ENCODE data around the gene ANK3.

ANK3 gene

GRCh38 chr10:60172363-60172990 is 217.2 kb downstream of the ANK3 start:
- TF ChIP-seq CTCF (IDR thresholded peaks at IDR 0.05; ENCODE audit: unreplicated experiment in 3 of 3) = no peak
- no peak overlapping the region for H3K4me3 Mint-ChIP-seq
- H3K27me3 Mint-ChIP-seq (ENCODE audit: low read depth) = no peaks in the 10 kb centered on the region
- H3K27ac Mint-ChIP-seq = no peak overlapping the region
- H3K9me3 Mint-ChIP-seq = no peaks in the 10 kb centered on the region
- peaks cover 1% of the 10 kb centered on the region for H3K4me1 Mint-ChIP-seq
- H3K36me3 Mint-ChIP-seq (ENCODE audit: low read depth) = no peaks in the 10 kb centered on the region

- TF ChIP-seq CTCF (IDR thresholded peaks at IDR 0.05; ENCODE audit: unreplicated experiment in 3 of 3) = no peak
- Mint-ChIP-seq H3K27ac (no peak overlapping the region), H3K9me3 (no peaks in the 10 kb centered on the region), H3K36me3 (ENCODE audit: low read depth) (no peaks in the 10 kb centered on the region), H3K4me3 (no peak overlapping the region), H3K4me1 (peaks cover 10% of the 10 kb centered on the region), H3K27me3 (ENCODE audit: low read depth) (no peaks in the 10 kb centered on the region)
Observed at GRCh38 chr10:60171436-60172013, 218.2 kb downstream of the ANK3 start.

- Mint-ChIP-seq H3K27ac (no peak overlapping the region), H3K4me3 (no peak overlapping the region), H3K36me3 (ENCODE audit: low read depth) (no peaks in the 10 kb centered on the region), H3K4me1 (peaks cover 13% of the 10 kb centered on the region), H3K9me3 (no peaks in the 10 kb centered on the region), H3K27me3 (ENCODE audit: low read depth) (no peaks in the 10 kb centered on the region)
- TF ChIP-seq CTCF (IDR thresholded peaks at IDR 0.05; ENCODE audit: unreplicated experiment in 3 of 3) = no peak
Observed at GRCh38 chr10:60170250-60170649, 219.4 kb downstream of the ANK3 start.

GRCh38 chr10:60169111-60169510 is 220.6 kb downstream of the ANK3 start:
- no peaks in the 10 kb centered on the region for H3K27me3 Mint-ChIP-seq (ENCODE audit: low read depth)
- H3K9me3 Mint-ChIP-seq = no peaks in the 10 kb centered on the region
- H3K4me1 Mint-ChIP-seq = peaks cover 18% of the 10 kb centered on the region
- no peaks in the 10 kb centered on the region for H3K36me3 Mint-ChIP-seq (ENCODE audit: low read depth)
- H3K27ac Mint-ChIP-seq = no peak overlapping the region
- TF ChIP-seq CTCF (IDR thresholded peaks at IDR 0.05; ENCODE audit: unreplicated experiment in 3 of 3) = no peak
- H3K4me3 Mint-ChIP-seq = no peak overlapping the region

GRCh38 chr10:60167050-60167449 is 222.6 kb downstream of the ANK3 start:
- Mint-ChIP-seq H3K4me3 (peak overlapping the region; percentile 7 to 50 (median 15)), H3K4me1 (peaks cover 38% of the 10 kb centered on the region), H3K27me3 (ENCODE audit: low read depth) (no peaks in the 10 kb centered on the region), H3K9me3 (no peaks in the 10 kb centered on the region), H3K27ac (peak overlapping the region; percentile 70 to 88 (median 82)), H3K36me3 (ENCODE audit: low read depth) (peaks cover 5% of the 10 kb centered on the region)
- no peak for TF ChIP-seq CTCF (IDR thresholded peaks at IDR 0.05; ENCODE audit: unreplicated experiment in 3 of 3)

- Mint-ChIP-seq H3K4me1 (peaks cover 44% of the 10 kb centered on the region), H3K27me3 (ENCODE audit: low read depth) (no peaks in the 10 kb centered on the region), H3K9me3 (peaks cover 18% of the 10 kb centered on the region), H3K27ac (peak overlapping the region in 2 of 3 experiments; percentile 49 to 52), H3K36me3 (ENCODE audit: low read depth) (peaks cover 17% of the 10 kb centered on the region), H3K4me3 (no peak overlapping the region)
- TF ChIP-seq CTCF (IDR thresholded peaks at IDR 0.05; ENCODE audit: unreplicated experiment in 3 of 3) = no peak
Observed at GRCh38 chr10:60163786-60164185, 225.9 kb downstream of the ANK3 start.

Data from nephron (organoid).